Mesenchymal stem cell (in vitro differentiated cells and primary cell): ENCODE data around the gene DUSP5.

ENCODE experiments used
- DNase-seq: peaks from one replicate; pipeline ENCODE4 v3.0.0-alpha.2; 2013
- H2AFZ ChIP-seq: one replicate; pipeline ENCODE4 v1.6.1; 2013; ENCODE audit warnings: low read depth, mild to moderate bottlenecking, control low read depth, inconsistent platforms, low read length, moderate library complexity
- H2AK5ac ChIP-seq: 2 replicates; pipeline ENCODE4 v1.6.1; 2013; ENCODE audit warnings: low read length, moderate library complexity, mild to moderate bottlenecking, inconsistent platforms; ENCODE audit not compliant: severe bottlenecking
- H2BK120ac ChIP-seq: one replicate; pipeline ENCODE4 v1.6.1; 2013; ENCODE audit warnings: low read depth, mild to moderate bottlenecking, inconsistent platforms, low read length, moderate library complexity
- H2BK12ac ChIP-seq, 2 experiments: one replicate each; pipeline ENCODE4 v1.6.1; 2013; ENCODE audit warnings: inconsistent platforms in 2 of 2, low read length in 2 of 2, mild to moderate bottlenecking in 2 of 2, moderate library complexity in 2 of 2, control low read depth in 1 of 2
- H2BK15ac ChIP-seq: one replicate; pipeline ENCODE4 v1.6.1; 2013; ENCODE audit warnings: mild to moderate bottlenecking, low read depth, inconsistent platforms; ENCODE audit not compliant: poor library complexity, severe bottlenecking
- H2BK5ac ChIP-seq: 2 replicates; pipeline ENCODE4 v1.6.1; 2013; ENCODE audit warnings: low read depth, mild to moderate bottlenecking, low read length, control low read depth, inconsistent platforms; ENCODE audit not compliant: poor library complexity, severe bottlenecking
- H3K14ac ChIP-seq, 2 experiments: one replicate each; pipeline ENCODE4 v1.6.1; 2013; ENCODE audit warnings: inconsistent platforms in 2 of 2, low read length in 2 of 2, control low read depth in 1 of 2, mild to moderate bottlenecking in 1 of 2, moderate library complexity in 1 of 2
- H3K18ac ChIP-seq, 2 experiments: one replicate each; pipeline ENCODE4 v1.6.1; 2013; ENCODE audit warnings: inconsistent platforms in 2 of 2, low read length in 2 of 2, control low read depth in 1 of 2, low read depth in 1 of 2, mild to moderate bottlenecking in 1 of 2
- H3K23ac ChIP-seq, 2 experiments: one replicate each; pipeline ENCODE4 v1.6.1; 2013; ENCODE audit warnings: inconsistent platforms in 2 of 2, low read length in 2 of 2, mild to moderate bottlenecking in 2 of 2, moderate library complexity in 2 of 2, control low read depth in 1 of 2
- H3K27ac ChIP-seq: 2 replicates; pipeline ENCODE4 v1.5.1; 2013; ENCODE audit warnings: mild to moderate bottlenecking, moderate library complexity, low read length, control low read depth, inconsistent platforms; ENCODE audit not compliant: poor library complexity, severe bottlenecking
- H3K27me3 ChIP-seq, 2 experiments: 2 replicates each; pipeline versions ENCODE4 v1.6.1 to v1.7.0; 2013; ENCODE audit warnings: low read length in 2 of 2, mild to moderate bottlenecking in 2 of 2, moderate library complexity in 2 of 2, control low read depth in 1 of 2, inconsistent platforms in 1 of 2; ENCODE audit not compliant: control insufficient read depth in 1 of 2, insufficient read depth in 1 of 2
- H3K36me3 ChIP-seq, 2 experiments: 2 replicates each; pipeline versions ENCODE4 v1.6.1 to v1.7.0; 2013; ENCODE audit warnings: low read length in 2 of 2, control low read depth in 1 of 2, inconsistent platforms in 1 of 2, low read depth in 1 of 2, mild to moderate bottlenecking in 1 of 2; ENCODE audit not compliant: insufficient read depth in 2 of 2, control insufficient read depth in 1 of 2
- H3K4ac ChIP-seq, 2 experiments: one replicate each; pipeline ENCODE4 v1.6.1; 2013; ENCODE audit warnings: inconsistent platforms in 2 of 2, low read length in 2 of 2, mild to moderate bottlenecking in 2 of 2, moderate library complexity in 2 of 2, control low read depth in 1 of 2, low read depth in 1 of 2
- H3K4me1 ChIP-seq: 2 replicates; pipeline ENCODE4 v1.6.1; 2013; ENCODE audit warnings: low read depth, low read length, control low read depth; ENCODE audit not compliant: control insufficient read depth, insufficient read depth
- H3K4me2 ChIP-seq: 2 replicates; pipeline ENCODE4 v1.6.1; 2013; ENCODE audit warnings: low read length, mild to moderate bottlenecking, inconsistent platforms; ENCODE audit not compliant: poor library complexity, severe bottlenecking
- H3K4me3 ChIP-seq, 2 experiments: 2 replicates each; pipeline versions ENCODE4 v1.5.1 to v1.7.0; 2013; ENCODE audit warnings: low read length in 2 of 2, mild to moderate bottlenecking in 2 of 2, control low read depth in 1 of 2, low read depth in 1 of 2; ENCODE audit not compliant: insufficient read depth in 1 of 2
- H3K79me1 ChIP-seq: replicated peaks from 2 replicates; pipeline ENCODE4 v1.6.1; 2013; ENCODE audit warnings: mild to moderate bottlenecking, control low read depth, low read length, inconsistent platforms; ENCODE audit not compliant: poor library complexity, severe bottlenecking
- H3K9ac ChIP-seq: 2 replicates; pipeline ENCODE4 v1.7.0; 2013; ENCODE audit warnings: mild to moderate bottlenecking, low read length, moderate library complexity
- H3K9me3 ChIP-seq: 2 replicates; pipeline ENCODE4 v1.7.0; 2013; ENCODE audit warnings: mild to moderate bottlenecking, low read length; ENCODE audit not compliant: control insufficient read depth
- H4K8ac ChIP-seq: one replicate; pipeline ENCODE4 v1.6.1; 2013; ENCODE audit warnings: inconsistent platforms, mild to moderate bottlenecking, low read length, moderate library complexity
- H4K91ac ChIP-seq: one replicate; pipeline ENCODE4 v1.6.1; 2013; ENCODE audit warnings: mild to moderate bottlenecking, low read length, inconsistent platforms
- WGBS: methylation state at CpG from one replicate; pipeline ENCODE4 v1.1.7; 2013; ENCODE audit warnings: mixed read lengths; 5-methylcytosine and 5-hydroxymethylcytosine counted together

DUSP5 gene

DNA sequence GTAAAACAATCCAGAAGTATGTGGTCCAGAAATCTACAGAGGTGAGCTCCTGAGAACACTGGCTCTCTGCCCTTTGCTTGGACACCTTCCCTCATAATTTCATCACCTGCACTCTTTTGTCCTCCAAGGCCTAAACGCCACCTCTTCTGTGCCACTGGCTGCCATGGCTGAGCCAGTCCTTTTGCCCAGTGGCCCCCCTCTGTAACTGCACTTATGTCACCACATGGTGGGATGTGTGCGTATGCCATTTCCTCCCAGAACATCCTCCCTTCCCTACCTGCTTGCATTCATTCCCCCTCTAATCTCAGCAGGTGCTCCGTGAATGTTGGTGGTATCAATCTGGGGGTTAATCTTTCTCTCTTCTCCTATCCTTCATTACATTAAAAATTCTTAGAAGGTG is 17.3 kb upstream of the DUSP5 start:
- no peak overlapping the region for H2AK5ac ChIP-seq
- WGBS = 100% methylated on average over 1 of the region's 3 CpGs
- no peak overlapping the region for H3K18ac ChIP-seq

GRCh38 chr10:110481919-110482318 is 15.8 kb upstream of the DUSP5 start:
- Histone ChIP-seq H3K4ac (no peak overlapping the region), H2BK15ac (no peak overlapping the region), H3K79me1 (no peaks in the 10 kb centered on the region), H3K9ac (no peak overlapping the region), H2BK5ac (no peak overlapping the region), H2AFZ (no peak overlapping the region), H4K91ac (no peak overlapping the region), H2BK120ac (no peak overlapping the region), H2BK12ac (no peak overlapping the region), H3K4me3 (no peak overlapping the region), H2AK5ac (no peak overlapping the region), H3K27ac (no peak overlapping the region), H3K27me3 (no peaks in the 10 kb centered on the region), H3K36me3 (no peaks in the 10 kb centered on the region), H3K14ac (no peak overlapping the region), H4K8ac (no peak overlapping the region), H3K4me2 (no peak overlapping the region), H3K23ac (no peak overlapping the region), H3K9me3 (no peaks in the 10 kb centered on the region), H3K4me1 (peaks cover 4% of the 10 kb centered on the region), H3K18ac (no peak overlapping the region)
- no peak for DNase-seq
- WGBS = 0% methylated on average over 1 of the region's 1 CpG

More for the DNA sequence above, 17.3 kb upstream of the DUSP5 start:
- Histone ChIP-seq H2BK12ac (no peak overlapping the region), H3K79me1 (no peaks in the 10 kb centered on the region), H3K14ac (no peak overlapping the region), H3K27me3 (no peaks in the 10 kb centered on the region), H2BK120ac (no peak overlapping the region), H3K9me3 (no peaks in the 10 kb centered on the region), H4K91ac (no peak overlapping the region), H3K27ac (no peak overlapping the region), H3K36me3 (no peaks in the 10 kb centered on the region), H2BK15ac (no peak overlapping the region), H3K4ac (no peak overlapping the region), H2AFZ (no peak overlapping the region), H3K23ac (no peak overlapping the region), H2BK5ac (no peak overlapping the region), H3K4me3 (no peak overlapping the region), H3K9ac (no peak overlapping the region), H3K4me2 (no peak overlapping the region), H3K4me1 (peaks cover 2% of the 10 kb centered on the region), H4K8ac (no peak overlapping the region)
- no peak for DNase-seq

DNA sequence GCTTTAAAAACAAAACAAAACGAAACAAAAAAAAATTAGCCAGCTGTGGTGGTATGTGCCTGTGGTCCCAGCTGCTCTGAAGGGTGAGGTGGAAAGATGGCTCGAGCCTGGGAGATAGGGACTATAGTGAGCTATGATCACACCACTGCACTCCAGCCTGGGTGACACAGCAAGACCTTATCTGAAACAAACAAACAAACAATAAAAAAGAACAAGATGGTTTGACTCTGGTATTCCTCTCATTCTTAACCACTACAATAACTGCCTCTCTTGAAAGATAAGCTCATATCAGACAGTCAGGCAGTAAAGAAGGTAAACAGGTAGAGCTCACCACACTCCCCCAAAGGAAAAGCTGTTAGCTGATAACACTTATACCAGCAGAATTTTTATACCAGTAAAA is 14.1 kb upstream of the DUSP5 start:
- Histone ChIP-seq H3K4ac (no peak overlapping the region), H2BK12ac (no peak overlapping the region), H3K4me3 (no peak overlapping the region), H3K36me3 (no peaks in the 10 kb centered on the region), H3K27ac (no peak overlapping the region), H3K27me3 (no peaks in the 10 kb centered on the region), H2AK5ac (no peak overlapping the region), H3K23ac (no peak overlapping the region), H3K4me1 (peaks cover 9% of the 10 kb centered on the region), H3K4me2 (no peak overlapping the region), H3K9me3 (no peaks in the 10 kb centered on the region), H4K91ac (no peak overlapping the region), H3K18ac (no peak overlapping the region), H2BK5ac (no peak overlapping the region), H2BK15ac (no peak overlapping the region), H4K8ac (no peak overlapping the region), H3K9ac (no peak overlapping the region), H3K14ac (no peak overlapping the region), H2AFZ (no peak overlapping the region), H3K79me1 (no peaks in the 10 kb centered on the region), H2BK120ac (no peak overlapping the region)
- DNase-seq = no peak
- WGBS = 53% methylated on average over 2 of the region's 2 CpGs

DNA sequence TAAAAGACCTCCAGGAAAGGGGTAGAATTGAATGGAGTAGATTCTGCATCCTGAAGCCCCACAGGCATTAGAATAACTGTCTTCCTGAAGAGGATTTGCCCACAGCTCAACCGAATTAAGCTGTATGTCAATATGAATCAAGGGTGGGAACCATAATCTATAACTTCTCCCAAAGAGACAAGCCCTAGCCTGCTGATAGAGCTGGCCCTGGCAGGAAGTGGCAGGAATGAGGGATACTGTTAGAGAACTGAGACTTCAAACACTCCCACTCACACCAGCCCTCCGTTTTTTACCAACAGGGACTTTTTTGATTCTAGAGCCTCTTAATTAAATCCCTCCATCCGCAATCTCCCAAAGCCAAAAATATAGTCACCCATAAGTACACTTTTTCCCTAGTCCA is 12.2 kb upstream of the DUSP5 start:
- DNase-seq = no peak
- 86% methylated on average over 2 of the region's 3 CpGs for WGBS

More for the DNA sequence above, 12.2 kb upstream of the DUSP5 start:
- peak overlapping the region in 1 of 2 experiments; percentile 32 for H2BK12ac ChIP-seq
- H3K4ac ChIP-seq = no peak overlapping the region
- H3K27me3 ChIP-seq = no peaks in the 10 kb centered on the region
- no peak overlapping the region for H3K4me2 ChIP-seq
- H3K4me3 ChIP-seq = no peak overlapping the region
- no peak overlapping the region for H3K9ac ChIP-seq
- H4K8ac ChIP-seq = no peak overlapping the region
- H3K27ac ChIP-seq = no peak overlapping the region
- H2BK120ac ChIP-seq = no peak overlapping the region
- H3K9me3 ChIP-seq = no peaks in the 10 kb centered on the region
- H3K79me1 ChIP-seq = no peaks in the 10 kb centered on the region
- H3K23ac ChIP-seq = no peak overlapping the region
- no peak overlapping the region for H2AFZ ChIP-seq
- no peak overlapping the region for H3K18ac ChIP-seq
- no peaks in the 10 kb centered on the region for H3K36me3 ChIP-seq
- peak overlapping the region; percentile 35 for H2AK5ac ChIP-seq
- H2BK15ac ChIP-seq = no peak overlapping the region
- H3K14ac ChIP-seq = no peak overlapping the region
- no peak overlapping the region for H4K91ac ChIP-seq
- H3K4me1 ChIP-seq = peaks cover 9% of the 10 kb centered on the region
- no peak overlapping the region for H2BK5ac ChIP-seq
